Muscle of back (tissue), 11 donors: Measurements from ENCODE around the gene SEMA3F. TPM values are rescaled to one million over a fixed set of nuclear protein-coding genes. Genes with fewer than 3 reads are reported as not detected.
A peak's percentile ranks its signal among the peaks of the same experiment; 100 is the strongest.

Experiments
- DNase-seq, 3 donors: peaks; one replicate each; pipeline versions ENCODE4 v3.0.0 to v3.0.0-alpha.2; 2013
- polyA plus RNA-seq, 10 donors: library from polyadenylated mRNA; unstranded; fragments of 120-200 nt; gene quantifications; one replicate each; pipeline ENCODE4 v1.2.1, GENCODE V29; 2013; ENCODE audit not compliant: insufficient read length in 10 of 10

Gene SEMA3F
- polyA plus RNA-seq, 10 donors, result 9.5 to 38.2 (median 11.4) TPM

DNA sequence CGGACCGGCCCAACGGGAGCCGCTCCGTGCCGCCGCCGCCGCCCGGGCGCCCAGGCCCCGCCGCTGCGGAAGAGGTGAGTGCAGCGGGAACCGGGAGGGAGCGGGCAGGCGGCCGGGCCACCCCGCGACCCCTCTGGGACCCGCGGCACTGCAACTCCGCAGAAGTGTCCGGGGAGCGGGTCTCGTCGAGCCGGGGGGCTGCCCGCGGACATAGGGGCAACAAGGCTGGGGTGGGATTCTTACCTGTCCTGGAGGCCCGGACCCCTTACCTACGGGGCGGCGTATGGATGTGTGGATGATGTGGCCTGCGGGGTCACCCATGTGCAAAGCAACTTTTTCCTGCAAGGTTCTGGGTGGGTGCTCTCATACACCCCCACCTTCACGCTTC lies 361 bp downstream of the SEMA3F start:
- DNase-seq, result no peak

DNA sequence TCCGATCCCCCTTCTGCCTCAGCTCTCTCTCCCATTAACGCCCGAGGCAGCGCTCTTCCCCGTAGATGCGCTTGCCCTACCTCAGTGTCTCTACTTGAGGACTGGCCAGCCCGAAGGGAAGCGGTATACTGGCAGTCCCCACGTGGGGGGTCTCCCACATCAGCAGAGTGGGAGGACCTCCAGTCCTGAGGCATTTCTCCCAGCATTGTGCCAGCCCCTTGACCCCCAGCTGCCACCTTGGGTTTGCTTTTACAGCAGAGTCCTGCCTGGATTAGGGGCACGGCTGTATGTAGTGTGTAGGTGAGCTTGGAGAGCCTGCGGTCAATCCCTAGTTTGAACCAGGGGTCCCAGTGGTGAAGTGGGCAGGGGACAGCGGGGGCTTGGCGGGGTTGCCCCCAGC lies 767 bp downstream of the SEMA3F start:
- DNase-seq, result peak in 1 of 3 donors; percentile 53

DNA sequence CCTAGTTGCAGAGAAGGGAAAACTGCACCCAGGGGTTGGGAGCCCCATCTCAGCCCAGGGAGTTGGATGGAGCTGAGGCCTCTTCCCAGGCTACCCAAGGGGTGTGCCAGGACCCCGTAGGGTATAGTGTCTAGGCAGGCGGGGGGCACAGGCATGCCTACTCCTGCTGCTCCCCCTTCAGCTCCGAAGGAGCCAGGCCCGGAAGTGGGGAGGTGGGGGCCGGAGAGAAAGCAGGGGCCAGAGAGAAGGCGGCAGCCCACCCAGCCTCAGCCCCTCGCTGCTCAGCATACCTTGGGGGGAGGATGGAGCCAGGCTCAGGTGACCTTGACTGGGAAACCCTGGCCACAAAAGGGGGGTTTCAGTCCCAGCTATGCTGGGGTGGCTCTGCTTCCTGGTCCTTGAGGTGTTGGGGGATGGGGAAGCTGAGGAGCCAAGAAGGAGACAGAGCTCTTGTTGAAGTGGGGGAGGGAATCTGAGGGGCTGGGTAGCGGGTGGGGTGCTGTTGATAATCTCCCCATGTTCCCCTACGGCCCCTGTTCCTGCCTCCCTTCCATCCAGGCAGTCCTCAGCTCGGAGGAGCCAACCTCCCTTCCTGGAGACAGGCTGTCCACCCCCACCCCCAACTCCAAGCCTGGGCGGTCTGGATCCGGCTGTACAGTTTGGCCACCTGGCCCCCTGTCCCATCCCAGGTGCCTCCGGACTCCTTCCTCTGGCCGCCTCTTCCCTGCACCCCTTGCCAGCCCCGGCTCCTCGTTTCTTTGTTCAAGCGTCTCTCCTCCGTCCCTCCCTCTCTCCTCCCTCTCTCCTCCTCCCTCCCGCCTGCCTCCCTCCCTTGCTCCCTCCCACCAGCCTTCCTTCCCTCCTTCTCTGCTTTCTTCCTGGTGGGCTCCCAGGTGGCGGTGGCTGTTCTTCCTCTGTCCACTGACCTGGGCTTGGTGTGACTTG lies 1.7 kb downstream of the SEMA3F start:
- DNase-seq, result peak in 2 of 3 donors; percentile 46 to 83

DNA sequence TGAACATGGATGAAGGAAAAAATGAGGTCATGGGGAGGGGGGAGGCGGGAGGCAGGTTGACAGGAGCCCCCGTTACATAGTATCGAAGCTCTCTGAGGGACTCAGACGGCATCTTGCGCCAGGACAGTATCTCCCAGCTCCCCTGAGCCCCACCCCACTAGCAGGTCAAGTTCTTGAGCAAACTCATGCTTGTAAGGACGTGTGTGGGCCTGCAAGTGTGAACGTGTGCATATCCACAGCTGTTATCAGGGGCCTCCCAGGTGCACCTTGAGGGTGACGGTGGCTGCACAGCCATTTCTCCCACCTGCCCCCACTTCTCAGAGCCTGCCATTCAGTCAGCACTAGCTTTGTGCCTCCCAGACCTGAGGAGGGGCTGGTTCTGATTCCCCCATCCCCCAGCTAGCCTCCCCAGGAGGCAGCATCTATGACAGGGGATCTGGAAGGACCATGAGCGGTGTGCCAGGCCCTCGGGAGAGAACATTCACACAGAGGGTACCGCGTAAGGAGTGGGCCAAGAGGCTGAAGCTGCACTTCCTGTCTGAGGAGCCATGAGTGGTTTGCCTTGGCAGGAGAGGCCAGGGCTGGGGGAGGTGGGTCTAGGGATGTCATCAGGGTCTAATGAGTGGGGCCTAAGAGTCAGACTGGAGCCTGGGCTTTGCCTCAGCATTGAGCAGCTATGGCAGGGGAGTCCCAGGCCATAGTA lies 2.9 kb downstream of the SEMA3F start:
- DNase-seq, result no peak

DNA sequence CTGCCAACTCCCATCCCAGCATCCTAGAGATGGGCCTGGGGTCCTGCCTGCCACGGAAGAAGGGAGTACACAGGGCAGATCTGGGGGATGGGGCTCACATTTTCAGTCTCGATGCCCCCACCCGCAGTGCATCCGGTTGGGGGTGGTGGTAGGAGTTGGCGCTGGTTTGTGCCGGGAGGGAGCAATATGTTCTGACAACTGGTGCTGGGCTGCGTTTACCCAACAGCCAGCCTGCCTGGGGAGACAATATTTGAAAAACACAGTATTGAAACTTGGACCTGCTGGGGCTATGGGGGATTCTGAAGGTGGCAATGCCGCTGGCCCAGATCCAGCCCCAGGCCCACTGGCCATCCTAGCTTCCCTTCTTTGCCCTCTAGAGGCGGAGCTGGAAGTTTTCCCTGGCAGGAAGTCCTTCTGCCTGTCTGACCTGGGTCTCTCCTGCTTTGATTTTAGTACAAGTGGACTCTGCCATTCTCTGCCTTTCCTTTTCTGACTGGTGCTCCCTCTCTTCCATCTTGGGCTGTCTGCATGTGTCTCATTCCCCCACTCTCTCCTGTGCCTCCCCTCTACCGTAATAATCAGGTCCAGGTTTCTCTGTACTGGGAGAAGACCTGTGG lies 3.5 kb downstream of the SEMA3F start:
- no peak for DNase-seq

DNA sequence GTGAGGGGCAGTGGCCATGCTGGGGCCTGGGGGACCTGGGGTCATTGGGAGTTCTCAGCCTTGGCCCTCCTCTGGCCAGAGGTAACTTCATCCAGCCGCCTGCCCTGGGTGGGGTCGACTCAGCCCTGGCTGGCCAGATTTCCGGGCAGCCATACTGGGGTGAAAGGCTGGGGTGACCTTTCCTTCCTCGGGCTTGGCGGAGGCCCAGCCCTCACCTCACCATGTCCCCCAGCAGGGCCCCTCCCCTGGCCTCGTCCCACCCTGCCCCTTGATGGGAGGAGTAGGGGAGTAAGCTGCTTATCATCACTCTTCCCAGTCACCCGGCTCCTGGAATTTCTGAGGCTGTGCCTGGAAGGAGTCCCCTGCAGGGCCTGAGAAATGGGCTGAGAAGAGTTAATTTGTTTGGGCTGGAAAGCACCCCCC lies 5.4 kb downstream of the SEMA3F start:
- no peak for DNase-seq

DNA sequence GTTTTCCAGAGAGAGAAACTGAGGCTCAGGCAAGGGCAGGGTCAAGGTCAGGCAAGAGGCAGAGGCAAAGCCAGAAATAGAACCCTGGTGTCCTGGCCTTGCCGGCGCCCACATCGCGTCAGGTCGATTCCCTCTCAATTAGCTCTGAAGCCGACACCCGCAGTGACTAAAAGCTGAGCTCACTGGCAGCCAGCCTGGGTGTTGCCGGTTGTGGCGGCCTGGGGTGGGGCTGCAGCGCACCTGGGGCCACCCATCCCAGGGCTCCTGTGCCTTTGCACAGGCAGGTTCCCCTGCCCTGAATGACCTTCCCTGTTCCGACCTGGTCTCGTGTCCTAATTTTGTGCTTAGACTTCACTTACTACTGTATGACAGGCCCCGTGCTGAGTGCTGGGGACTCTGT lies 6.2 kb downstream of the SEMA3F start:
- no peak for DNase-seq

DNA sequence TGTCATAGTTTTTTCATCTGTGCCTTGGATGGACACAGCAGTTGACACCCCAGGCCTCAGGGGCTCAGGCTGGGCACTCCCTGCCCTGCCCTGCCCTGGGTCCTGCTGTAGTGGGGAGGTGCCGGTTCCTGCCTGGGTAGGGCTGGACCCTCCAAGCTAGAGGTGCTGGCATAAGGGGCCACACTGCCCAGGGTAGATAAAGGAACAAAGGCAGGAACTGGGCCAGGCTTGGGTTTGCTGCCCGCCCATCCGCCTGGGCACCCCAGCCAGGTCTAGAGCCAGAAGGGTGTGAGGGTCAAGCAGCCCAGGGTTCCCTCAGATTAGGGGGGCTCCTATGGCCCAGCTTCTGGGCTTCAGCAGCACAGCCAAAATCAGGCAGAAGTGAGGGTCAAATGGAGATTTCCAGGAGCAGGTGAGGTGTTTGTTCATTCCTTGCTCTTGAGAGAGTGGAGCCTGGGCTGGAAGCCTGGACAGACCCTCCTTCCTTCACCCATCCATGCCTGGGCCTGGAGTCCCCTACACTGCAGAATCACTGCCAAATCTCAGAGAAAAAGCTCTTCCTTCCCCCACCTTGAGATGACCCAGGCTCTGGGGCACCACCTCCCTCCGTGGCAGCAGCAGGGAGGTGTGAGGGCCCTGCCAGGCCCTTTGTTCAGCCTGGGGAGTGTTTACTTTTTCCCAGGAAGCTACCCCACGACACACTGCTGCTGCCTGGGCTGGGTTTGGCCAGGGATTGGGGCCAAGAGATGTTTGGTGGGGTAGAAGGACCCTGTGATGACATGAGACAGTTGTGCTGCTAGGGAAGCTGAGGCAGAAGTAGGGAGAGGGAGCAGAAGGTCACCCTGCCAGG lies 7.1 kb downstream of the SEMA3F start:
- DNase-seq, result no peak

DNA sequence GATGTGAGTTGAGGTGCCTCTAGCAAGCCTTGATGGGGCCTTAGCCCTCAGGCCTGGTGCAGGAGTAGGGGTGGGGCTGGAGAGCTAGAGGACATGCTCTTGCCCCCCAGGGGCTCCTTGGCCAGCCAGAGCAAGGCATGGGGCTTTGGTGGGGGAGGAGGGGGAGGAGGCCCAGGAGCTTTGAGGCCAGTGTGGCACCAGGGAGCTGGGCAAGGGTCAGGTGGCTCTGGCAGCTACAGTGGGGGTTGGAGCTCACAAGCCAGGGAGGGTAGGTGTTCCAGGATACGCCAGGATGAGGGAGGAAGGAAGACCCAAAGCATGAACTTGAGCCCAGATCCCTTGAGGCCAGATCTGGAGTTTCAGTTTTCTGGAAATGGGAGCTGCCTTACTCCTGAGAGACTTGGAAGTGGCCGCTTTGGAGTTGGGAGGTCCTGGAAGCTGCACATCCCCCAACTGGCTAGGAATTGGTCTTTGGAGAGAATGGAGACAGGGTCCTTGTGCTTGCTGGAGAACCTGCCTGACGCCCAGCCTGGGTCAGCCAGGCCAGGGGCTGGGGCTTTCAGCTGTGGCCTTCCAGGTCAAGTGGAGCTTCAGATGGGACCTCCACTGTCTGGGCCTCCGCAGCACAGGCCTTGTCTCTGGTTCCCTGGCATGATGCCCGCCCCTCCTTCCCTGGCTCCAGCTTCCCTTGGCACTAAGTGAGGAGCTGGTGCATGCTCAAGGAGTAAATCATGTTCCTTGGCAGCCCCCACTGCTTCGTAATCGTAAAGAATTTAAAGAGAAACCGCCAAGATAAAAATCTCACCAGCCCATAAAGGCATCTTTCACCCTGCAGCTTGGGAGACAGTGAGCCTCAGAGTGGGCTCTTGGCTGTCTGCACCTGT lies 8.7 kb downstream of the SEMA3F start:
- peak; percentile 76 to 85 (median 85) for DNase-seq

DNA sequence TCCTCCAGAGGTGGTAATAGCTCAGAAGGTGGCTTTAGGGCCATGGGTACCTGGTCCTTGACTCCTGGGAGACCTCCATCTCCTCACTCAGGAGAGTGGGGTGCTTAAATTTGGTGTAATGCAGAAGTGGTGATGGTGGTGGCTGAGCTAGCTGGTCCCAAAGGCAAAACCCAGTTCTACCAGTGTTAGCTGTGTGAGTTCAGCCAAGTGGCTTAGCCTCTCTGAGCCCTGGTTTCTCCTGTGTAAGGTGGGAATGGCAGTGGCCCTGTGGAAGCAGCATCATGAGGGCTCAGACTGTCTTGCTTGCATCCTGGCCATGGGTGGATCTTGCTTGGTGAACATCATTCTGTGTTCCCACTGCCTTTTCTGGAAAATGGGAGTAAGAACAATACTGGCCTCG lies 9.4 kb downstream of the SEMA3F start:
- no peak for DNase-seq

DNA sequence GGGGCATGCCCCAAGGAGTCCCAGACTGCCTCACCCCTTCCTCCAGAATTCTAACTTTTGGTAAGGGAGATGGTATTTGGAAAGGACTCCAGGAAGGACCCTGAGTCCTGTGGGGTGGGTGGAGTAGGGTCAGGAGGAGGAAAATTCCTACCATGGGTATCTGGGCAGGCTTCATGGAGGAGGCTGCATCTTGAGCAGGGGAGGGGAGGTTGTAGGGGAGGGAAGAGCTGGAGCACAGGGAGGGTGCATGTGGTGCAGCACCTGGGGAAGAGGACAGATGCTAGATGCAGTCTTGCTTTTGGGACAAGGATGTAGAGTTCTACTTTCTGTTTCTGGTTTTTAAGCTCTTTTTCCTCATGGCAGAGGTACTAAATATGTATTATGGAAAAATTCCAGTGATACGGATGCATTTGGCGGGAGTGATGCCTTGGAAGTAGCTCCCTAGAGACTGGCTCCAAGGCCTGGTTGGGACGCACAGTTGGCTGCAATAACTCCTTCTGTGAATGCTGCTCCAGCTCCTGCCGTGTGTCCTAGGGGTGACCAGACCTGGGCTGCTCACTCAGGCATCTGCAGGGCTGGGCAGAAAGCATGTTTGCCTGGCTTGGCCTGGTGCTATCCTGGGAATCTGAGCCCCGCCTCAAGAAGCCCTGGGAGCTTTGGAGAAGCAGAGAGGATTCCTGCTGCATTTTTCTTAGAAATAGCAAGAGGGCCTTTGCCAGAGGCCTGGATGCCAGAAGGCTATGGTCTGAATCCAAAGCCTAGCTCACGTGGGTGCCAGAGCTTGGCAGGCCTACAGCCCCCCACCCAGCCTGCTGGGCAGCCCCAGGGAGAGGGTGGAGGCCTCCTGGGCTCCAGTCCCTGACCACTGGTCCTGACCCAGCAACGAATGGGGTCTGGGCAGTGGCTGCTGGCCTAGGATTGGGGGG lies 10.1 kb downstream of the SEMA3F start:
- DNase-seq, result peak in 2 of 3 donors; percentile 59 to 84

DNA sequence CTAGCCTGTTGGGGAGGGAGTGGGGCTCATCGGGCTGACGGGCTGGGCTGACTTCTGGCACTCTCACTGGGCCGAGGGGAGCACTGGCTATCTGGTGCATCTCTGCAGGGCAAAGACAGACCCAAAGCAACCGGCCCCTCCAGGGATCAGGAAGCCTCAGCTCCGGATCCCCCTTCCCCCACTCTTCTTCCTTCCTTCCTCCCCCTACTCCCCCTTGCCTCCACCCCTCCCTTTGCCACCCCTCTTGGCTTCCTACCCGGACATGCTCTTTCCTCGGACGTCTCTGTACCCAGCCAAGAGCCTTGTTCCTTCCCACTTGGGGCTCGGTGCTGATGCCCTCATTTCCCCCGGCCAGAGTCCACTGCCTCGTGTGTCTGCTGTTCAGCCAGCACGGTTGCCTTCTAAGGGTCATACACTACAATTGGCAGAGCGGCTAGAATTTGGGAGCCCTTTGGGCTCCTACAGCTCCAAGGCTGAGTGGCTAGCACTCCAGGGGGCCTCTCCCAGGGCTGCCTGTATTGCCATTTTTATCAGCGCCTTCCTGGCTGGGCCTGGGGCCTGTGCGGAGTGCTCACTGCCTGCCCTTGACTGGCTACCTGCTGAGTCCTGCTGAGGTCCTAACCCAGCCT lies 10.9 kb downstream of the SEMA3F start:
- DNase-seq, result peak in 1 of 3 donors; percentile 53

DNA sequence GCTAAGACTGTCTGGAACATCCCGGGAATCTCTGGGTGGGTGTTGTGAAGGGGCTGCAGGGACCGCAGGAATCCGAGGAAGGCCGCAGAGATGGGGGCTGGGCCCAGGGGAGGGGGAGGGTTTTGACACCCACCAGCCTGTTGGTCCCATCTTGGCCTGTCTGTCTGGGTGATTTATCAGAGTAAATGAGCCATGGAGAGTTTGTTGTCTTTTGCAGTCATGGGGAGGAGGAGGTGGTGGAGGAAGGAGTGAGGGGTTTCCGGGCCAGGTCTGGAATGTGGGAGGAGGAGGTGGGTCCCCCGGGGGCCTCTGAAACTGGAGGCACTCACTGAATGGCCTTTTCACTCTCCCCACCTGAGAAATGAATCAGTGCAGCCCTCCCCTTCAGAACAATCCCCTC lies 11.5 kb downstream of the SEMA3F start:
- no peak for DNase-seq

DNA sequence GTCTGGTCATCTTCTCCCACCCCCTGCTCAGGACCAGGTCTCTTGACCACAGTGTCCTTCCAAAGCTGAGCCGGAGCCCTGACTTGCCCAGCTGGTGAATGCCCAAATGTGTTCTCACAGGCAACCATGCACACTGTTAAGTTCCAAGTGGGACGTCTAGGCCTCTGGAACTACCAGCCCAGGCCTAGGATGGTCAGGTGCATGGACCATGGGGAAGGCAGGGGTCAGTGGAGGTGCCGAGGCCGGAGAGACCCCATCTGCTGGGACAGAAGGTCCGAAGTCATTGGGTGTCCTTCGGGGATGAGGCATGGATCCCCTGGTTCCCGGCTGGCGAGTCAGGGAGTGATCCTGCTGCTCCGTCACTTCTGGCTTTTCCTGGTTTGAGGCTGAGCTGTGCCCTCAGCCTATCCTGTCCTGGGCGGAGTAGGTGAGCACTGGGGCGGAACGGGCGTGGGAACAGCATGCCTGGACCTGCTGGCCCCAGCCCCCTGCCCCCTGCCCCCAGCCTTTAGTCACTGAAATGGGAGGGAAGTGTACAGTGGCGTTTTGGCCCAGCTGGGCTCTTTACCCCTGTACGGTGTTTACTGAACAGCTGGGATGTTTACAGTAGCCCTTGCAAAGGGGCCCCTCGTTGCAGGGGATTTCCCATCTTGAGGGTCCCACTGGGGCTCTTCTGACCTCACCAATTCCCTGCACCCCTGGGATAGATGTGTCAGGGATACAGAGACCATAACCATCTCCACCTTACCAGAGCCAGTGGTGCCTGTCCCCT lies 12.1 kb downstream of the SEMA3F start:
- no peak for DNase-seq

DNA sequence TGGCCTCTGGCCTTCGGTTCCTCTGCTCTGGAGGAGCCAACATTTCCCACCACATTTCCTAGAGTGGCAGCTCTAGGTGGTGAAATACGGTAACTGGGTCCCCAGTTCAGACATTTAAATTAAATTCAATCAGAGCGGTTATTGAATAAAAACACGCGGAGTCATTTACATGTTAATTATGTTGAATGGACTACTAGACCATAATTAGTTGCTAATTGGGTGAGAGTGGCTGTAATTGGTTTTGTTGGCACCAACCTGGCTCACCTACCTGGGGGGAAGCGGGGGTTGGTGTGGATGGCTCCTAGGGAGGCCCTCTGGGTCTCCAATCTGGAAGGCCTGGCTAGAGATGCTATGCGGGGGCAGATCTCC lies 12.7 kb downstream of the SEMA3F start:
- DNase-seq, result no peak

DNA sequence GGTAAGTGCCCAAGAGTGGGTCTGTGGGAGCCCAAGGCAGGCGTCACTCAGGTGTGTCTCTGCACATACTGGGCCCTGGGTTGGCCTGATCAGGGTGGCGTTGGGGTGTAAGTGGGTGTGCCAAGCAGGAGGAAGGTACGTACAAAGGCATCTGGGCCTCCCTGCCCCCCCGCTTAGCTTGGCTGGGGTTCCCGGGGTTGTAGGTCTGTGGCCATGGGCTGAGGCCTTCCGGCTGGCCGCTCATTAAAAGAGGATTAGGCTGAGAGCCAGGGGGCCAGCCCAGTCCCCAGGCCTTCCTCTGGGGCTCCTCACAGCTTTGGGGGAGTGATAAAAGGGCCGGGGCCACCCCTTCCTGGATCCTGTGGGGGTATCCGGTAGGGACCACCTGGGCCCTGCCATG lies 13.3 kb downstream of the SEMA3F start:
- no peak for DNase-seq

DNA sequence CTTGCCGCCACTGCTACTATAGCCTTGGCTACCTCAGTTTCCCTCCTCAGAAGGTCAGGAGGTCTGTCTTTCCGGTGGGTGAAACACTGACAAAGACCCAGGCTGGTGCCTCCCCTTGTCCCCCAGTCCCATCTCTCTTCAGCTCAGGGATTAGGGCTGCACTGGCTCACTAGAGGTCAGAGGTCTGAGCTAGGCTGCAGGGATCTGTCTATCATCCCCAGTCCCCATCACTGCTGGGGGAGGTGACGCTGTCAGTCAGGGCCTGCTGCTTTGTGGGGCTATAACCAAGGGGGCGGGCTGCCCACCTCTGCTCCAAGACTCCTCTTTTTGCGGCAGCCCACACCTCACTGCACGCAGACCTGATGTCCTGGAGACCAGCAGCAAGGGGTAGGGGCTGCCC lies 13.7 kb downstream of the SEMA3F start:
- DNase-seq, result no peak

DNA sequence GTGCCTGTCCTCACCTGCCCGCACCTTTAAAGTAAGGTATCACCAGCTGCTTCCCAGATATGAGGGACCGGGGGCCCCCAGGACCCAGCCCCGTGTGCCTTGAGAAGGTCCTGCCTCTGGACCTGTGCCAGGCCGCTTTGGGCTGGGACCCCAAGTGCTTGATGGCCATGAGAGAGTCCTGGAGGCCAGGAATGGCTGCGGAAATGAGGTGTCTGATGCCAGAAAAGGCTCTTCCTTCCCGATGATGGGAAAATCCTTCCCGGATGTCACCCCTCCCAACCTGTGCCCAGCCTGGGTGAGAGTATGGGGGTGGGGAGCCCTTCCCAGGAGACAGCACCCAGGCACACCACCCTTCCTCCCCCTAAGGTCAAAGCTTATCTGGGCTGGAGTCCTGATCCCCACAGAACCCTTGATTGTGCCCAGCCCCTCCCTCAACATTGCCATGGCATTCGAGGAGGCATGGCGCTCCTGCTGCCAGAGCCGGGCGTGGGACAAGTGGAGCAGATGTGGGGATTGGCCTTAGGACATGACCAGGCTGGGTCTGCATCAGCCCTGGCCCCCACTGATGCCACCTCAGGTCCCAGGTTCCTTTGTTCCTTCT lies 14.2 kb downstream of the SEMA3F start:
- no peak for DNase-seq
